ENCODE data around the gene CNTN5. TPM values are rescaled to one million over a fixed set of nuclear protein-coding genes. Genes with fewer than 3 reads are reported as not detected.

CNTN5 gene
- total and polyA plus RNA-seq, 2 donors, result 0.07 to 0.14 TPM

GRCh38 chr11:100094121-100094865, 1073.5 kb downstream of the CNTN5 start:
- no peak overlapping the region for H3K4me3 ChIP-seq (ENCODE audit: low read length in 2 of 2)
- WGBS, result 90% methylated on average over 4 of the region's 4 CpGs
- no peaks in the 10 kb centered on the region for H3K36me3 ChIP-seq (ENCODE audit: control insufficient read depth in 2 of 2, insufficient read depth in 2 of 2, low read length in 1 of 2)
- H3K27ac ChIP-seq (ENCODE audit: low read depth in 1 of 2, low read length in 1 of 2), result no peak overlapping the region
- no peaks in the 10 kb centered on the region for H3K9me3 ChIP-seq (ENCODE audit: control insufficient read depth in 2 of 2, insufficient read depth in 1 of 2, low read length in 1 of 2)
- DNase-seq (ENCODE audit: low read depth in 6 of 9, low spot score in 9 of 9), result peak in 1 of 9 donors; percentile 28
- no peaks in the 10 kb centered on the region for H3K27me3 ChIP-seq (ENCODE audit: control insufficient read depth in 2 of 2, insufficient read depth in 1 of 2, low read length in 1 of 2)
- H3K4me1 ChIP-seq (ENCODE audit: control insufficient read depth in 2 of 2, insufficient read depth in 2 of 2, low read length in 2 of 2), result peaks cover 17 to 22% of the 10 kb centered on the region in 2 donors

- H3K27me3 ChIP-seq (ENCODE audit: control insufficient read depth in 2 of 2, insufficient read depth in 1 of 2, low read length in 1 of 2), result no peaks in the 10 kb centered on the region
Measured at GRCh38 chr11:100095809-100096208, 1075.1 kb downstream of the CNTN5 start.

GRCh38 chr11:100098560-100098959, 1077.8 kb downstream of the CNTN5 start:
- Histone ChIP-seq H3K4me3 (ENCODE audit: low read length in 2 of 2) (no peak overlapping the region), H3K9me3 (ENCODE audit: control insufficient read depth in 2 of 2, insufficient read depth in 1 of 2, low read length in 1 of 2) (no peaks in the 10 kb centered on the region), H3K27me3 (ENCODE audit: control insufficient read depth in 2 of 2, insufficient read depth in 1 of 2, low read length in 1 of 2) (no peaks in the 10 kb centered on the region), H3K36me3 (ENCODE audit: control insufficient read depth in 2 of 2, insufficient read depth in 2 of 2, low read length in 1 of 2) (no peaks in the 10 kb centered on the region), H3K27ac (ENCODE audit: low read depth in 1 of 2, low read length in 1 of 2) (no peak overlapping the region), H3K4me1 (ENCODE audit: control insufficient read depth in 2 of 2, insufficient read depth in 2 of 2, low read length in 2 of 2) (peaks cover 4 to 7% of the 10 kb centered on the region in 2 donors)
- 96% methylated on average over 3 of the region's 3 CpGs for WGBS
- no peak for DNase-seq (ENCODE audit: low read depth in 6 of 9, low spot score in 9 of 9)

More at GRCh38 chr11:100095809-100096208, 1075.1 kb downstream of the CNTN5 start:
- H3K4me1 ChIP-seq (ENCODE audit: control insufficient read depth in 2 of 2, insufficient read depth in 2 of 2, low read length in 2 of 2), result peaks cover 17 to 22% of the 10 kb centered on the region in 2 donors
- DNase-seq (ENCODE audit: low read depth in 6 of 9, low spot score in 9 of 9), result no peak
- H3K27ac ChIP-seq (ENCODE audit: low read depth in 1 of 2, low read length in 1 of 2), result no peak overlapping the region
- H3K4me3 ChIP-seq (ENCODE audit: low read length in 2 of 2), result no peak overlapping the region
- no peaks in the 10 kb centered on the region for H3K36me3 ChIP-seq (ENCODE audit: control insufficient read depth in 2 of 2, insufficient read depth in 2 of 2, low read length in 1 of 2)
- H3K9me3 ChIP-seq (ENCODE audit: control insufficient read depth in 2 of 2, insufficient read depth in 1 of 2, low read length in 1 of 2), result no peaks in the 10 kb centered on the region
- WGBS, result 96% methylated on average over 3 of the region's 3 CpGs

GRCh38 chr11:100105255-100105981, 1084.7 kb downstream of the CNTN5 start:
- Histone ChIP-seq H3K36me3 (ENCODE audit: control insufficient read depth in 2 of 2, insufficient read depth in 2 of 2, low read length in 1 of 2) (no peaks in the 10 kb centered on the region), H3K4me1 (ENCODE audit: control insufficient read depth in 2 of 2, insufficient read depth in 2 of 2, low read length in 2 of 2) (peaks cover 13 to 15% of the 10 kb centered on the region in 2 donors), H3K4me3 (ENCODE audit: low read length in 2 of 2) (no peak overlapping the region), H3K27me3 (ENCODE audit: control insufficient read depth in 2 of 2, insufficient read depth in 1 of 2, low read length in 1 of 2) (no peaks in the 10 kb centered on the region), H3K27ac (ENCODE audit: low read depth in 1 of 2, low read length in 1 of 2) (peak overlapping the region in 1 of 2 donors; percentile 73), H3K9me3 (ENCODE audit: control insufficient read depth in 2 of 2, insufficient read depth in 1 of 2, low read length in 1 of 2) (peaks cover 0 to 4% of the 10 kb centered on the region in 2 donors)
- DNase-seq (ENCODE audit: low read depth in 6 of 9, low spot score in 9 of 9), result peak in 4 of 9 donors; percentile 17 to 60 (median 23)
- 48% methylated on average over 4 of the region's 4 CpGs for WGBS

- Histone ChIP-seq H3K27ac (ENCODE audit: low read depth in 1 of 2, low read length in 1 of 2) (peak overlapping the region in 1 of 2 donors; percentile 73), H3K4me1 (ENCODE audit: control insufficient read depth in 2 of 2, insufficient read depth in 2 of 2, low read length in 2 of 2) (peaks cover 13 to 15% of the 10 kb centered on the region in 2 donors), H3K4me3 (ENCODE audit: low read length in 2 of 2) (no peak overlapping the region), H3K27me3 (ENCODE audit: control insufficient read depth in 2 of 2, insufficient read depth in 1 of 2, low read length in 1 of 2) (no peaks in the 10 kb centered on the region), H3K36me3 (ENCODE audit: control insufficient read depth in 2 of 2, insufficient read depth in 2 of 2, low read length in 1 of 2) (no peaks in the 10 kb centered on the region), H3K9me3 (ENCODE audit: control insufficient read depth in 2 of 2, insufficient read depth in 1 of 2, low read length in 1 of 2) (peaks cover 0 to 4% of the 10 kb centered on the region in 2 donors)
- peak in 8 of 9 donors; percentile 32 to 87 (median 61) for DNase-seq (ENCODE audit: low read depth in 6 of 9, low spot score in 9 of 9)
- WGBS, result 14% methylated on average over 3 of the region's 3 CpGs
Measured at GRCh38 chr11:100105982-100106358, 1085.2 kb downstream of the CNTN5 start.

- H3K36me3 ChIP-seq (ENCODE audit: control insufficient read depth in 2 of 2, insufficient read depth in 2 of 2, low read length in 1 of 2), result no peaks in the 10 kb centered on the region
- WGBS, result 91% methylated on average over 1 of the region's 1 CpG
Measured at GRCh38 chr11:100119176-100119575, 1098.4 kb downstream of the CNTN5 start.

GRCh38 chr11:100133114-100133513, 1112.4 kb downstream of the CNTN5 start:
- Histone ChIP-seq H3K4me1 (ENCODE audit: control insufficient read depth in 2 of 2, insufficient read depth in 2 of 2, low read length in 2 of 2) (peaks cover 0 to 3% of the 10 kb centered on the region in 2 donors), H3K27me3 (ENCODE audit: control insufficient read depth in 2 of 2, insufficient read depth in 1 of 2, low read length in 1 of 2) (no peaks in the 10 kb centered on the region), H3K9me3 (ENCODE audit: control insufficient read depth in 2 of 2, insufficient read depth in 1 of 2, low read length in 1 of 2) (no peaks in the 10 kb centered on the region), H3K4me3 (ENCODE audit: low read length in 2 of 2) (no peak overlapping the region), H3K36me3 (ENCODE audit: control insufficient read depth in 2 of 2, insufficient read depth in 2 of 2, low read length in 1 of 2) (no peaks in the 10 kb centered on the region), H3K27ac (ENCODE audit: low read depth in 1 of 2, low read length in 1 of 2) (no peak overlapping the region)
- 98% methylated on average over 2 of the region's 2 CpGs for WGBS
- DNase-seq (ENCODE audit: low read depth in 6 of 9, low spot score in 9 of 9), result no peak

More at GRCh38 chr11:100119176-100119575, 1098.4 kb downstream of the CNTN5 start:
- no peak for DNase-seq (ENCODE audit: low read depth in 6 of 9, low spot score in 9 of 9)
- H3K4me1 ChIP-seq (ENCODE audit: control insufficient read depth in 2 of 2, insufficient read depth in 2 of 2, low read length in 2 of 2), result no peaks in the 10 kb centered on the region
- H3K4me3 ChIP-seq (ENCODE audit: low read length in 2 of 2), result no peak overlapping the region
- no peaks in the 10 kb centered on the region for H3K9me3 ChIP-seq (ENCODE audit: control insufficient read depth in 2 of 2, insufficient read depth in 1 of 2, low read length in 1 of 2)
- no peaks in the 10 kb centered on the region for H3K27me3 ChIP-seq (ENCODE audit: control insufficient read depth in 2 of 2, insufficient read depth in 1 of 2, low read length in 1 of 2)
- H3K27ac ChIP-seq (ENCODE audit: low read depth in 1 of 2, low read length in 1 of 2), result no peak overlapping the region

- 54% methylated on average over 3 of the region's 3 CpGs for WGBS
- no peak overlapping the region for H3K27ac ChIP-seq (ENCODE audit: low read depth in 1 of 2, low read length in 1 of 2)
- no peaks in the 10 kb centered on the region for H3K36me3 ChIP-seq (ENCODE audit: control insufficient read depth in 2 of 2, insufficient read depth in 2 of 2, low read length in 1 of 2)
- no peaks in the 10 kb centered on the region for H3K9me3 ChIP-seq (ENCODE audit: control insufficient read depth in 2 of 2, insufficient read depth in 1 of 2, low read length in 1 of 2)
- no peaks in the 10 kb centered on the region for H3K4me1 ChIP-seq (ENCODE audit: control insufficient read depth in 2 of 2, insufficient read depth in 2 of 2, low read length in 2 of 2)
- no peak overlapping the region for H3K4me3 ChIP-seq (ENCODE audit: low read length in 2 of 2)
- H3K27me3 ChIP-seq (ENCODE audit: control insufficient read depth in 2 of 2, insufficient read depth in 1 of 2, low read length in 1 of 2), result no peaks in the 10 kb centered on the region
- DNase-seq (ENCODE audit: low read depth in 6 of 9, low spot score in 9 of 9), result no peak
Measured at GRCh38 chr11:100141201-100141600, 1120.5 kb downstream of the CNTN5 start.

GRCh38 chr11:100151944-100152343, 1131.2 kb downstream of the CNTN5 start:
- no peaks in the 10 kb centered on the region for H3K36me3 ChIP-seq (ENCODE audit: control insufficient read depth in 2 of 2, insufficient read depth in 2 of 2, low read length in 1 of 2)
- WGBS, result 41% methylated on average over 6 of the region's 6 CpGs
- H3K4me1 ChIP-seq (ENCODE audit: control insufficient read depth in 2 of 2, insufficient read depth in 2 of 2, low read length in 2 of 2), result no peaks in the 10 kb centered on the region
- DNase-seq (ENCODE audit: low read depth in 6 of 9, low spot score in 9 of 9), result no peak
- H3K27ac ChIP-seq (ENCODE audit: low read depth in 1 of 2, low read length in 1 of 2), result no peak overlapping the region
- H3K4me3 ChIP-seq (ENCODE audit: low read length in 2 of 2), result no peak overlapping the region
- H3K9me3 ChIP-seq (ENCODE audit: control insufficient read depth in 2 of 2, insufficient read depth in 1 of 2, low read length in 1 of 2), result no peaks in the 10 kb centered on the region
- no peaks in the 10 kb centered on the region for H3K27me3 ChIP-seq (ENCODE audit: control insufficient read depth in 2 of 2, insufficient read depth in 1 of 2, low read length in 1 of 2)

Data from thymus (tissue), 11 donors.